ENCODE measurements around the gene VPS11. TPM values are rescaled to one million over a fixed set of nuclear protein-coding genes. Genes with fewer than 3 reads are reported as not detected.

The VPS11 gene
- total RNA-seq, 1 experiment from 2014 or later, result 48.7 TPM

GRCh38 chr11:119084663-119085436, 17.2 kb downstream of the VPS11 start, which contains the start of gene HMBS:
Gene HMBS (plus strand): TSS chr11:119084881. CDS start chr11:119085034, 153 bp downstream.
- intact Hi-C loops (cut with micrococcal nuclease), result loop anchor here (2.0 kb wide), 1 partner anchor 16 kb away; the partner anchor contains the start of gene DPAGT1
- H2AFZ ChIP-seq (ENCODE audit: low read length), result peak within 1 kb of the TSS; percentile 68

GRCh38 chr11:119085437-119085847, 17.8 kb downstream of the VPS11 start:
- H3K4me2 ChIP-seq (ENCODE audit: low read length), result peak overlapping the region; percentile 91
- CTCF ChIA-PET, result interaction anchor here (0.6 kb wide), 1 partner anchor 36 kb away, joined by 6 read pairs; the partner anchor contains the start of gene HINFP
- no peak for DNase-seq

More at GRCh38 chr11:119084663-119085436, 17.2 kb downstream of the VPS11 start, which contains the start of gene HMBS:
- Histone ChIP-seq H3K36me3 (ENCODE audit: low read depth, low read length) (peaks cover 23% of the 10 kb centered on the region), H3K79me2 (ENCODE audit: low read length) (peaks cover 25% of the 10 kb centered on the region), H3F3A (ENCODE audit: low read length, unreplicated experiment) (no peaks in the 10 kb centered on the region), H3K9ac (ENCODE audit: low read length) (peak within 1 kb of the TSS; percentile 86), H3K9me3 (ENCODE audit: low read length) (no peaks in the 10 kb centered on the region), H3K27ac (ENCODE audit: low read length) (peak within 1 kb of the TSS; percentile 80), H3K27me3 (ENCODE audit: low read length) (no peaks in the 10 kb centered on the region), H3K9me2 (replicated peaks; ENCODE audit: low read length) (no peaks in the 10 kb centered on the region), H3K4me2 (ENCODE audit: low read length) (peak within 1 kb of the TSS; percentile 91), H3K4me3 (ENCODE audit: low read length) (peak within 1 kb of the TSS; percentile 80), H4K20me1 (ENCODE audit: low read length) (no peaks in the 10 kb centered on the region), H3K4me1 (ENCODE audit: insufficient read depth, low read length) (peaks cover 23% of the 10 kb centered on the region)
- TF ChIP-seq EZH2phosphoT487 (IDR thresholded peaks at IDR 0.05; ENCODE audit: borderline replicate concordance, low read length), result no peak
- BruUV-seq (replicated peaks), result TSS peak; percentile 93
- ChIA-PET CTCF (interaction anchor here (0.6 kb wide), 2 partner anchors 10 to 36 kb away, joined by 3 to 6 read pairs; partner anchors contain the start of gene HINFP), POLR2A (ENCODE audit: unreplicated experiment) (interaction anchor here (0.6 to 1.9 kb wide), 9 partner anchors 11 to 222 kb away, joined by 3 to 34 read pairs (median 3); partner anchors contain the start of genes DPAGT1 and VPS11)
- DNase-seq (peak; percentile 98), ATAC-seq (peak; percentile 91)

More at GRCh38 chr11:119085437-119085847, 17.8 kb downstream of the VPS11 start:
- Histone ChIP-seq H3K36me3 (ENCODE audit: low read depth, low read length) (peaks cover 19% of the 10 kb centered on the region), H2AFZ (ENCODE audit: low read length) (peak overlapping the region; percentile 68), H3K9me2 (replicated peaks; ENCODE audit: low read length) (no peaks in the 10 kb centered on the region), H3K9ac (ENCODE audit: low read length) (peak overlapping the region; percentile 86), H3K27me3 (ENCODE audit: low read length) (no peaks in the 10 kb centered on the region), H3K79me2 (ENCODE audit: low read length) (peaks cover 25% of the 10 kb centered on the region), H3K9me3 (ENCODE audit: low read length) (no peaks in the 10 kb centered on the region), H3K27ac (ENCODE audit: low read length) (peak overlapping the region; percentile 80), H3K4me3 (ENCODE audit: low read length) (peak overlapping the region; percentile 80), H4K20me1 (ENCODE audit: low read length) (no peaks in the 10 kb centered on the region), H3K4me1 (ENCODE audit: insufficient read depth, low read length) (peaks cover 23% of the 10 kb centered on the region), H3F3A (ENCODE audit: low read length, unreplicated experiment) (no peaks in the 10 kb centered on the region)
- POLR2A ChIA-PET (ENCODE audit: unreplicated experiment), result interaction anchor here (0.6 to 1.9 kb wide), 6 partner anchors 10 to 222 kb away, joined by 3 to 34 read pairs (median 4); partner anchors contain the start of genes DPAGT1 and VPS11
- BruUV-seq (replicated peaks), result TSS peak; percentile 81
- peak; percentile 10 for ATAC-seq
- TF ChIP-seq EZH2phosphoT487 (IDR thresholded peaks at IDR 0.05; ENCODE audit: borderline replicate concordance, low read length) (no peak), CTCF (conservative IDR thresholded peaks at IDR 0.05; ENCODE audit: low read depth, low read length) (no peak), EZH2 (IDR thresholded peaks at IDR 0.05; ENCODE audit: low read length, unreplicated experiment) (no peak)
- intact Hi-C loops (cut with micrococcal nuclease), result loop anchor here (2.0 kb wide), 1 partner anchor 15 kb away; the partner anchor contains the start of gene DPAGT1

All from PC-3 (cell line).